Endothelial cell of umbilical vein (primary cell): ENCODE data around the gene ZFYVE21. TPM values are rescaled to one million over a fixed set of nuclear protein-coding genes. Genes with fewer than 3 reads are reported as not detected.

ENCODE experiments used
- BruUV-seq: library from RNA; stranded (reverse); fragments of 400-500 nt; replicated peaks from 2 replicates; lab custom pipeline; 2021; lab: Mats Ljungman, UMichigan
- CTCF ChIA-PET: fragments of 300-600, 350-600 bp; sonication (Branson Sonifier 250); formaldehyde crosslinking; loops from one replicate; lab custom pipeline; 2021; ENCODE audit warnings: antibody characterized with exemption, inconsistent platforms; lab: Charles Lee
- POLR2A ChIA-PET: fragments of 300-600, 350-600 bp; sonication (Branson Sonifier 250); formaldehyde crosslinking; loops from one replicate; lab custom pipeline; 2021; ENCODE audit warnings: antibody characterized with exemption, inconsistent platforms; lab: Charles Lee
- DNase-seq: peaks from one replicate; pipeline ENCODE4 v3.0.0-alpha.2; 2011; ENCODE audit warnings: low read depth, low spot score
- FAIRE-seq: peaks from 2 replicates; lab custom pipeline; 2011; peaks lifted over from hg19 to GRCh38; lab: Jason Lieb, UNC
- H2AFZ ChIP-seq: 2 replicates; pipeline ENCODE4 v1.6.0; 2012; ENCODE audit warnings: low read depth, low read length, control low read depth, inconsistent platforms
- H3K27ac ChIP-seq: 2 replicates; pipeline ENCODE4 v1.5.1; 2011; ENCODE audit warnings: low read depth, mild to moderate bottlenecking, control low read depth, low read length, moderate library complexity; ENCODE audit not compliant: insufficient read depth
- H3K27me3 ChIP-seq, 2 experiments: 2 replicates each; pipeline versions ENCODE4 v1.6.0 to v1.6.1; 2011; ENCODE audit warnings: low read length in 2 of 2, mixed read lengths in 1 of 2; ENCODE audit not compliant: control insufficient read depth in 2 of 2, insufficient read depth in 2 of 2
- H3K36me3 ChIP-seq, 2 experiments: 2 replicates in 1 of 2; 3 replicates in 1 of 2; pipeline ENCODE4 v1.5.1; 2011; ENCODE audit warnings: low read length in 2 of 2, mild to moderate bottlenecking in 1 of 2, moderate library complexity in 1 of 2; ENCODE audit not compliant: control insufficient read depth in 2 of 2, insufficient read depth in 2 of 2; ENCODE audit errors: extremely low read depth in 1 of 2
- H3K4me1 ChIP-seq: 3 replicates; pipeline ENCODE4 v1.5.1; 2011; ENCODE audit warnings: mild to moderate bottlenecking, low read length; ENCODE audit not compliant: control insufficient read depth, insufficient read depth; ENCODE audit errors: extremely low read depth
- H3K4me2 ChIP-seq: 2 replicates; pipeline ENCODE4 v1.6.1; 2011; ENCODE audit warnings: low read length, control low read depth, mixed read lengths; ENCODE audit not compliant: insufficient read depth
- H3K4me3 ChIP-seq, 3 experiments: fragments of 200-600 bp in 1 of 3; sonication (generic), shearing (Covaris generic) in 1 of 3; replicated peaks in 1 of 3; 2 replicates each; pipeline ENCODE4 v1.5.1; 2011 to 2016; ENCODE audit warnings: control low read depth in 3 of 3, low read length in 3 of 3, mild to moderate bottlenecking in 2 of 3, inconsistent platforms in 1 of 3, low read depth in 1 of 3, moderate library complexity in 1 of 3; ENCODE audit not compliant: insufficient read depth in 1 of 3
- H3K79me2 ChIP-seq: 2 replicates; pipeline ENCODE4 v1.6.0; 2012; ENCODE audit warnings: low read length, inconsistent platforms; ENCODE audit not compliant: control insufficient read depth, insufficient read depth
- H3K9ac ChIP-seq: replicated peaks from 2 replicates; pipeline ENCODE3; 2011; ENCODE audit warnings: low read length, control low read depth; ENCODE audit not compliant: insufficient read depth; ENCODE audit errors: extremely low read depth
- H3K9me1 ChIP-seq: replicated peaks from 3 replicates; pipeline ENCODE4 v1.6.0; 2011; ENCODE audit warnings: mild to moderate bottlenecking, low read length; ENCODE audit not compliant: control insufficient read depth, insufficient read depth; ENCODE audit errors: extremely low read depth
- H3K9me3 ChIP-seq: replicated peaks from 2 replicates; pipeline ENCODE4 v1.5.1; 2012; ENCODE audit warnings: low read length, inconsistent platforms; ENCODE audit not compliant: control insufficient read depth, insufficient read depth
- H4K20me1 ChIP-seq: replicated peaks from 2 replicates; pipeline ENCODE3; 2011; ENCODE audit warnings: mild to moderate bottlenecking, low read length; ENCODE audit not compliant: control insufficient read depth, insufficient read depth; ENCODE audit errors: extremely low read depth
- CTCF ChIP-seq, 2 donors: IDR thresholded peaks; 1 replicate in 1 of 2; 2 replicates in 1 of 2; pipeline ENCODE4 v1.5.1; 2011; ENCODE audit warnings: low read length in 2 of 2, mild to moderate bottlenecking in 2 of 2, moderate library complexity in 2 of 2, control low read depth in 1 of 2, inconsistent platforms in 1 of 2, low read depth in 1 of 2; ENCODE audit not compliant: insufficient read depth in 1 of 2; ENCODE audit errors: extremely low read depth in 1 of 2
- EZH2 ChIP-seq: IDR thresholded peaks from 2 replicates; pipeline ENCODE4 v1.6.1; 2012; ENCODE audit warnings: borderline replicate concordance, low read depth, mild to moderate bottlenecking, moderate library complexity, low read length, inconsistent platforms; ENCODE audit not compliant: severe bottlenecking
- FOS ChIP-seq: IDR thresholded peaks from 2 replicates; pipeline ENCODE4 v1.6.1; 2011; ENCODE audit warnings: mild to moderate bottlenecking, low read length, moderate library complexity, borderline replicate concordance; ENCODE audit not compliant: insufficient read depth
- GATA2 ChIP-seq: IDR thresholded peaks from 2 replicates; pipeline ENCODE4 v1.7.0; 2011; ENCODE audit warnings: low read depth, mild to moderate bottlenecking, moderate library complexity, mixed read lengths, low read length; ENCODE audit not compliant: insufficient read length, insufficient read depth
- JUN ChIP-seq: IDR thresholded peaks from 2 replicates; pipeline ENCODE4 v1.6.1; 2011; ENCODE audit warnings: borderline replicate concordance, low read depth; ENCODE audit not compliant: insufficient read length, insufficient read depth
- MAX ChIP-seq: IDR thresholded peaks from 2 replicates; pipeline ENCODE4 v1.6.1; 2011; ENCODE audit not compliant: insufficient read depth, insufficient read length
- MYC ChIP-seq: IDR thresholded peaks from one replicate; pipeline ENCODE4 v1.6.1; 2011; ENCODE audit warnings: mild to moderate bottlenecking, low read depth, low read length
- POLR2A ChIP-seq: IDR thresholded peaks from 2 replicates; pipeline ENCODE4 v1.6.1; 2012; ENCODE audit warnings: low read depth, mild to moderate bottlenecking, control low read depth, low read length
- POLR2AphosphoS5 ChIP-seq: IDR thresholded peaks from 2 replicates; pipeline ENCODE4 v1.6.1; 2012; ENCODE audit warnings: low read depth, mild to moderate bottlenecking, control low read depth, low read length, moderate library complexity; ENCODE audit not compliant: insufficient read depth
- dilution Hi-C: fragments of 300-500 bp; cut with MboI; formaldehyde crosslinking; loops from one replicate; pipeline ENCODE4 v1.15.0; 2019; ENCODE audit warnings: low sequenced_read_pairs; ENCODE audit not compliant: extremely low pct_ligation_motif_present
- intact Hi-C: fragments of 100-400 bp; cut with micrococcal nuclease; formaldehyde crosslinking; loops from one replicate; pipeline ENCODE4 v1.10.0; 2022
- polyA plus RNA-seq, 4 experiments: library from polyadenylated mRNA; depleted of rRNA in 3 of 4; stranded (reverse) in 3 of 4; unstranded in 1 of 4; fragments of >200 nt; gene quantifications; 2 replicates each; pipeline versions ENCODE4 v1.2.1 to v1.2.3, GENCODE V29; 2011 to 2012; ENCODE audit warnings: missing spikeins in 1 of 4
- total RNA-seq: library from RNA; stranded (reverse); gene quantifications from 2 replicates; pipeline ENCODE4 v1.2.3, GENCODE V29; 2021

ZFYVE21 gene
- total and polyA plus RNA-seq, 2 donors (not counting 3 experiments of a cell fraction or from before 2014, with no cell fraction given), result 54.5 to 98.3 TPM

- ChIA-PET POLR2A (no interaction called here), CTCF (interaction anchor here (1.0 to 1.2 kb wide), 3 partner anchors 17 to 43 kb away, joined by 3 to 4 read pairs (median 3); no protein-coding TSS in a partner anchor)
- dilution Hi-C loops, result no loop called here
- FAIRE-seq, result peak; percentile 38
- intact Hi-C loops, result no loop called here
- no peak overlapping the region for H2AFZ ChIP-seq
- H3K9ac ChIP-seq, result no peak overlapping the region
- no peak overlapping the region for H3K27ac ChIP-seq
- no peaks in the 10 kb centered on the region for H3K79me2 ChIP-seq
- no peak overlapping the region for H3K4me3 ChIP-seq
- no peaks in the 10 kb centered on the region for H3K9me3 ChIP-seq
- peak overlapping the region; percentile 47 for H3K4me2 ChIP-seq
- no peaks in the 10 kb centered on the region for H3K9me1 ChIP-seq
- DNase-seq, result peak; percentile 49
- TF ChIP-seq MYC (no peak), CTCF (IDR thresholded peaks at IDR 0.05; ENCODE audit: extremely low read depth in 1 of 2, insufficient read depth in 1 of 2, low read depth in 1 of 2, low read length in 2 of 2) (no peak), EZH2 (no peak), GATA2 (no peak), JUN (no peak), POLR2AphosphoS5 (no peak), FOS (no peak), POLR2A (no peak), MAX (no peak)
- BruUV-seq, result no TSS peak
- peaks cover 5% of the 10 kb centered on the region for H3K4me1 ChIP-seq
- no peaks in the 10 kb centered on the region for H3K36me3 ChIP-seq
- no peaks in the 10 kb centered on the region for H3K27me3 ChIP-seq
- no peaks in the 10 kb centered on the region for H4K20me1 ChIP-seq
Measured at GRCh38 chr14:103765526-103765925, 49.9 kb downstream of the ZFYVE21 start.
